NOMO-1 (cell line): Measurements from ENCODE around the gene TNIP2.

Source experiments
- DNase-seq, 2 experiments: peaks; one replicate each; lab custom pipeline; 2025; ENCODE audit not compliant: unreplicated experiment in 2 of 2; lab: John Stamatoyannopoulos, UW

Gene TNIP2

GRCh38 chr4:2755821-2756690 is at the start of gene TNIP2:
TSS of gene TNIP2 (minus strand) at chr4:2756336. CDS start at chr4:2756289, 47 bp downstream.
- DNase-seq = peak; percentile 67 to 81

- DNase-seq = no peak
These were observed 48.9 kb upstream of the TNIP2 start for GRCh38 chr4:2804973-2805501.

GRCh38 chr4:2804449-2804972 is 48.4 kb upstream of the TNIP2 start:
- DNase-seq = no peak

- DNase-seq = no peak
These were observed 47.7 kb upstream of the TNIP2 start for GRCh38 chr4:2803624-2804448.

- no peak for DNase-seq
These were observed 46.7 kb upstream of the TNIP2 start for GRCh38 chr4:2802618-2803531.

GRCh38 chr4:2800691-2801596 is 44.8 kb upstream of the TNIP2 start:
- peak; percentile 88 to 91 for DNase-seq

GRCh38 chr4:2799971-2800690 is 44.0 kb upstream of the TNIP2 start:
- no peak for DNase-seq

- peak; percentile 27 to 42 for DNase-seq
These were observed 43.2 kb upstream of the TNIP2 start for GRCh38 chr4:2799224-2799911.

- DNase-seq = peak; percentile 25 to 61
These were observed 42.5 kb upstream of the TNIP2 start for GRCh38 chr4:2798399-2799223.

GRCh38 chr4:2797545-2798305 is 41.6 kb upstream of the TNIP2 start:
- DNase-seq = no peak

- DNase-seq = no peak
These were observed 40.9 kb upstream of the TNIP2 start for GRCh38 chr4:2796849-2797544.

GRCh38 chr4:2795893-2796848 is 40.0 kb upstream of the TNIP2 start:
- no peak for DNase-seq

GRCh38 chr4:2795300-2795892 is 39.3 kb upstream of the TNIP2 start:
- DNase-seq = no peak
